Caco-2 (cell line): ENCODE measurements around the gene CEP85L. TPM values are rescaled to one million over a fixed set of nuclear protein-coding genes. Genes with fewer than 3 reads are reported as not detected.

Experiments used
- BruUV-seq: library from RNA; stranded (reverse); fragments of 400-500 nt; replicated peaks from 2 replicates; lab custom pipeline; 2021; lab: Mats Ljungman, UMichigan
- CTCF ChIA-PET: fragments of 300-600 bp; sonication (Branson Sonifier 250); formaldehyde crosslinking; loops from one replicate; lab custom pipeline; 2022; ENCODE audit warnings: antibody characterized with exemption; lab: Charles Lee
- POLR2A ChIA-PET: fragments of 300-600 bp; sonication (Branson Sonifier 250); formaldehyde crosslinking; loops from one replicate; lab custom pipeline; 2022; ENCODE audit warnings: antibody characterized with exemption; lab: Charles Lee
- DNase-seq, 2 experiments: peaks; one replicate each; pipeline versions ENCODE4 v3.0.0 to v3.0.0-alpha.2; 2020 to 2022
- H3K27me3 ChIP-seq: replicated peaks from 2 replicates; pipeline ENCODE4 v1.6.0; 2011; ENCODE audit warnings: low read length; ENCODE audit not compliant: control insufficient read depth, insufficient read depth
- H3K36me3 ChIP-seq: 2 replicates; pipeline ENCODE4 v1.5.1; 2011; ENCODE audit warnings: low read length; ENCODE audit not compliant: control insufficient read depth, insufficient read depth
- H3K4me1 ChIP-seq: fragments of 250-450 bp; sonication (Bioruptor Pico); 2 replicates; pipeline ENCODE4 v1.5.1; 2020; ENCODE audit warnings: mild to moderate bottlenecking
- H3K4me3 ChIP-seq: 2 replicates; pipeline ENCODE4 v1.5.1; 2011; ENCODE audit warnings: low read depth, mild to moderate bottlenecking, control low read depth, low read length
- H3K9me3 ChIP-seq: fragments of 250-450 bp; sonication (Bioruptor Pico); 2 replicates; pipeline ENCODE4 v1.5.1; 2020; ENCODE audit warnings: mild to moderate bottlenecking, moderate library complexity
- H3K27ac Mint-ChIP-seq: one replicate; pipeline ENCODE4 v1.8.0; 2022; ENCODE audit warnings: mixed read lengths; ENCODE audit not compliant: unreplicated experiment
- H3K27me3 Mint-ChIP-seq: one replicate; pipeline ENCODE4 v1.8.0; 2022; ENCODE audit warnings: mixed read lengths; ENCODE audit not compliant: insufficient read depth, unreplicated experiment
- H3K36me3 Mint-ChIP-seq: one replicate; pipeline ENCODE4 v1.8.0; 2022; ENCODE audit warnings: mild to moderate bottlenecking, mixed read lengths; ENCODE audit not compliant: insufficient read depth, unreplicated experiment
- H3K4me1 Mint-ChIP-seq: one replicate; pipeline ENCODE4 v1.8.0; 2022; ENCODE audit warnings: low read depth, mixed read lengths; ENCODE audit not compliant: unreplicated experiment
- H3K4me3 Mint-ChIP-seq: one replicate; pipeline ENCODE4 v1.8.0; 2022; ENCODE audit warnings: mild to moderate bottlenecking, moderate library complexity, mixed read lengths; ENCODE audit not compliant: unreplicated experiment
- H3K9me3 Mint-ChIP-seq: one replicate; pipeline ENCODE4 v1.8.0; 2022; ENCODE audit warnings: mixed read lengths; ENCODE audit not compliant: unreplicated experiment
- intact Hi-C: fragments of 100-400 bp; cut with micrococcal nuclease; formaldehyde crosslinking; loops from one replicate; pipeline ENCODE4 v1.10.0; 2022; ENCODE audit not compliant: unreplicated experiment
- total RNA-seq: library from RNA; stranded (reverse); gene quantifications from 2 replicates; pipeline ENCODE4 v1.2.3, GENCODE V29; 2022
- TF ChIP-seq, protein P1 (sequence below), 2 experiments: fragments of 200-600 bp in 1 of 2; IDR thresholded peaks; 1 replicate in 1 of 2; 2 replicates in 1 of 2; pipeline versions ENCODE4 v1.5.1 to v1.8.0; 2011 to 2022; ENCODE audit warnings: antibody characterized with exemption in 1 of 2, control low read depth in 1 of 2, inconsistent platforms in 1 of 2, low read depth in 1 of 2, low read length in 1 of 2, mild to moderate bottlenecking in 1 of 2, moderate library complexity in 1 of 2; ENCODE audit not compliant: insufficient read depth in 1 of 2, severe bottlenecking in 1 of 2, unreplicated experiment in 1 of 2

CEP85L gene
- total RNA-seq, 1 experiment from 2014 or later = 0.29 TPM

DNA sequence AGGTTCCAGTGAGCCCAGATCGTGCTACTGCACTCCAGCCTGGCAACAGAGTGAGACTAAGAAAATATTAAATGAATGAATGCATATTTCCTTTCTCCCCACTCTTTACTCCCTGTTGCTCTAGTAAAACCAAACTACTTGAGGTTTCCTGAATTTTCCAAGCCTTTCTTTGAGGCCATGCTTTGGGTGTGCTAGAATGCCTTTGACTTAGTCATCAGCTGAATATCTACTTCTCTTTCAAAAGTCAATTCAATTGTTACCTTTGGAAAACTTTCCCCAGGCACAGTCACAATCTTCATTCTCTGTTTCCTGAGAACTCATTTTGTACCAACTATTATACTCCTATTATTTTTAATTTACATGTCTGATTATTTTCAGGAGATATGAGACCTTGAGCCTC is 27.5 kb upstream of the CEP85L start:
- BruUV-seq = no TSS peak
- Mint-ChIP-seq H3K36me3 (no peaks in the 10 kb centered on the region), H3K27me3 (no peaks in the 10 kb centered on the region), H3K4me1 (no peaks in the 10 kb centered on the region), H3K9me3 (no peaks in the 10 kb centered on the region), H3K27ac (no peak overlapping the region), H3K4me3 (no peak overlapping the region)
- no peaks in the 10 kb centered on the region for H3K9me3 ChIP-seq
- POLR2A ChIA-PET = no interaction called here
- no peaks in the 10 kb centered on the region for H3K27me3 ChIP-seq
- DNase-seq = no peak
- H3K4me1 ChIP-seq = no peaks in the 10 kb centered on the region
- intact Hi-C loops = no loop called here
- H3K4me3 ChIP-seq = no peak overlapping the region
- H3K36me3 ChIP-seq = no peaks in the 10 kb centered on the region
- CTCF ChIA-PET = no interaction called here
- TF ChIP-seq, protein P1, sequence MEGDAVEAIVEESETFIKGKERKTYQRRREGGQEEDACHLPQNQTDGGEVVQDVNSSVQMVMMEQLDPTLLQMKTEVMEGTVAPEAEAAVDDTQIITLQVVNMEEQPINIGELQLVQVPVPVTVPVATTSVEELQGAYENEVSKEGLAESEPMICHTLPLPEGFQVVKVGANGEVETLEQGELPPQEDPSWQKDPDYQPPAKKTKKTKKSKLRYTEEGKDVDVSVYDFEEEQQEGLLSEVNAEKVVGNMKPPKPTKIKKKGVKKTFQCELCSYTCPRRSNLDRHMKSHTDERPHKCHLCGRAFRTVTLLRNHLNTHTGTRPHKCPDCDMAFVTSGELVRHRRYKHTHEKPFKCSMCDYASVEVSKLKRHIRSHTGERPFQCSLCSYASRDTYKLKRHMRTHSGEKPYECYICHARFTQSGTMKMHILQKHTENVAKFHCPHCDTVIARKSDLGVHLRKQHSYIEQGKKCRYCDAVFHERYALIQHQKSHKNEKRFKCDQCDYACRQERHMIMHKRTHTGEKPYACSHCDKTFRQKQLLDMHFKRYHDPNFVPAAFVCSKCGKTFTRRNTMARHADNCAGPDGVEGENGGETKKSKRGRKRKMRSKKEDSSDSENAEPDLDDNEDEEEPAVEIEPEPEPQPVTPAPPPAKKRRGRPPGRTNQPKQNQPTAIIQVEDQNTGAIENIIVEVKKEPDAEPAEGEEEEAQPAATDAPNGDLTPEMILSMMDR (IDR thresholded peaks at IDR 0.05; ENCODE audit: insufficient read depth in 1 of 2, low read depth in 1 of 2, low read length in 1 of 2, severe bottlenecking in 1 of 2, unreplicated experiment in 1 of 2) = no peak

DNA sequence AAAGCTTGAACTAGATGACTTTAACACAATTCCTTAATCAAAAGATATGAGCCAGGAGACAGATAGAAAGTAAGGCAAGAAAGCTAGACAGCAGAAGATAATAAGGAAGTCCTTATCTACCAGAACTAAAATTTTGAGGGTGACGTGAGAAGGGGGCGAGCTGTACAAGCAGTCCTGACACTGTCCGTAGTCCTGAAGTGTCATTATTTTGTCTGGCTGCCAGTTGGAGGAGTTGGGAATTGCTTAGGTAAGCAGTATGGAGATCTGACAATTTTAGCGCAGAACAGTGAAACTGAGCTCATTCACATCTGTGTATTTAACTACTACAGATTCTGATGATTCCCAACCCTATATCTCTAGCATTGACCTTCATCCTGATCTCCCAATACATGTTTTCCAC is 25.8 kb upstream of the CEP85L start:
- intact Hi-C loops = no loop called here
- no peak for DNase-seq
- no peaks in the 10 kb centered on the region for H3K4me1 ChIP-seq
- ChIA-PET CTCF (no interaction called here), POLR2A (no interaction called here)
- H3K27me3 Mint-ChIP-seq = no peaks in the 10 kb centered on the region
- H3K4me1 Mint-ChIP-seq = no peaks in the 10 kb centered on the region
- TF ChIP-seq, protein P1 (IDR thresholded peaks at IDR 0.05; ENCODE audit: insufficient read depth in 1 of 2, low read depth in 1 of 2, low read length in 1 of 2, severe bottlenecking in 1 of 2, unreplicated experiment in 1 of 2) = no peak
- H3K9me3 ChIP-seq = no peaks in the 10 kb centered on the region
- H3K27me3 ChIP-seq = no peaks in the 10 kb centered on the region; the same call in 1 of the 2 replicates
- no peaks in the 10 kb centered on the region for H3K36me3 ChIP-seq
- H3K27ac Mint-ChIP-seq = no peak overlapping the region
- no peaks in the 10 kb centered on the region for H3K9me3 Mint-ChIP-seq
- H3K36me3 Mint-ChIP-seq = no peaks in the 10 kb centered on the region
- BruUV-seq = no TSS peak
- no peak overlapping the region for H3K4me3 Mint-ChIP-seq
- no peak overlapping the region for H3K4me3 ChIP-seq

DNA sequence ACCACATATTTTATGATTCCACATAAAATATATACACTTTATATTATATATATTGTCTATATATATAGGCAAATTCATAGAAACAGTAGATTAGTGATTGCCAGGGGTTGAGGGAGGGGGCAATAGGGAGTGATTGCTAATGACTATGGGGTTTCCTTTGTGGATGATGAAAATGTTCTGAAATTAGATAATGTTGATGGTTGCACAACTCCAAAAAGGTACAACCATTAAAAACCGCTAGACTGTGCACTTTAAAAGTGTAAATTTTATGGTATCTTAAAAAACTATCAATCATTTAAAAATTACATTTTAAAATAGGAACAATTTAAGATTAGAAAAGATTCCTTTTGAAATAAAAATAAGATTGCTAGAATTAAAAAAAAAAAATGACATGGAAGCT is 23.8 kb upstream of the CEP85L start:
- TF ChIP-seq, protein P1 (IDR thresholded peaks at IDR 0.05; ENCODE audit: insufficient read depth in 1 of 2, low read depth in 1 of 2, low read length in 1 of 2, severe bottlenecking in 1 of 2, unreplicated experiment in 1 of 2) = no peak
- Mint-ChIP-seq H3K27me3 (peaks cover 3% of the 10 kb centered on the region), H3K36me3 (no peaks in the 10 kb centered on the region), H3K9me3 (no peaks in the 10 kb centered on the region), H3K4me1 (no peaks in the 10 kb centered on the region), H3K27ac (no peak overlapping the region), H3K4me3 (no peak overlapping the region)
- ChIA-PET CTCF (no interaction called here), POLR2A (no interaction called here)
- intact Hi-C loops = no loop called here
- no peaks in the 10 kb centered on the region; the same call in 1 of the 2 replicates for H3K27me3 ChIP-seq
- H3K9me3 ChIP-seq = no peaks in the 10 kb centered on the region
- no TSS peak for BruUV-seq
- no peak overlapping the region for H3K4me3 ChIP-seq
- DNase-seq = no peak
- H3K4me1 ChIP-seq = no peaks in the 10 kb centered on the region
- H3K36me3 ChIP-seq = no peaks in the 10 kb centered on the region
